Stimulated activated CD4-positive, alpha-beta T cell treated with anti-CD3 and anti-CD28 coated beads, TNF-alpha, amount 100 ng/mL, for 24 hours (primary cell): Measurements from ENCODE around the gene ATP2A2.
"Not testable (repeated sequence)": the region's sequence is repeated elsewhere in the genome, so short reads cannot be mapped to it uniquely, and the experiment has no call there.

Experiments
- DNase-seq, 3 experiments: peaks; one replicate each; pipeline ENCODE4 v3.0.0-alpha.2; 2020; ENCODE audit warnings: low read depth in 3 of 3

Gene ATP2A2

GRCh38 chr12:110342157-110342556 is 61.1 kb downstream of the ATP2A2 start:
- DNase-seq: no peak

GRCh38 chr12:110343114-110343513 is 62.1 kb downstream of the ATP2A2 start:
- DNase-seq: no peak

GRCh38 chr12:110343736-110344555 is 62.9 kb downstream of the ATP2A2 start:
- DNase-seq: no peak

- no peak for DNase-seq
Measured at GRCh38 chr12:110344657-110345056, 63.6 kb downstream of the ATP2A2 start.

GRCh38 chr12:110345176-110345661 is 64.2 kb downstream of the ATP2A2 start:
- no peak for DNase-seq

- DNase-seq: no peak
Measured at GRCh38 chr12:110345963-110346362, 64.9 kb downstream of the ATP2A2 start.

- DNase-seq: no peak
Measured at GRCh38 chr12:110347767-110348166, 66.7 kb downstream of the ATP2A2 start.

GRCh38 chr12:110348431-110349059 is 67.5 kb downstream of the ATP2A2 start:
- no peak for DNase-seq

- no peak for DNase-seq
Measured at GRCh38 chr12:110349096-110349495, 68.0 kb downstream of the ATP2A2 start.

- DNase-seq: peak in 2 of 3 experiments; percentile 14 to 25
Measured at GRCh38 chr12:110349514-110350151, 68.6 kb downstream of the ATP2A2 start.

- DNase-seq: no peak
Measured at GRCh38 chr12:110351119-110351518, 70.1 kb downstream of the ATP2A2 start.

GRCh38 chr12:110352401-110352800 is 71.4 kb downstream of the ATP2A2 start:
- DNase-seq: no peak

- no peak for DNase-seq
Measured at GRCh38 chr12:110353211-110353965, 72.3 kb downstream of the ATP2A2 start.

GRCh38 chr12:110354172-110354780 is 73.2 kb downstream of the ATP2A2 start:
- DNase-seq: no peak

GRCh38 chr12:110355073-110355472 is 74.0 kb downstream of the ATP2A2 start:
- DNase-seq: peak in 1 of 3 experiments; percentile 16

GRCh38 chr12:110358384-110359097 is 77.5 kb downstream of the ATP2A2 start:
- DNase-seq: not testable (repeated sequence)

GRCh38 chr12:110361216-110361615 is 80.2 kb downstream of the ATP2A2 start:
- no peak for DNase-seq

- no peak for DNase-seq
Measured at GRCh38 chr12:110365489-110366320, 84.7 kb downstream of the ATP2A2 start.

- DNase-seq: no peak
Measured at GRCh38 chr12:110366321-110367142, 85.5 kb downstream of the ATP2A2 start.
